Measurements from ENCODE around the gene SULT1C4.
"Not testable (repeated sequence)": the region's sequence is repeated elsewhere in the genome, so short reads cannot be mapped to it uniquely, and the experiment has no call there.

Gene SULT1C4

GRCh38 chr2:108377815-108378630, at the start of gene SULT1C4:
Gene SULT1C4 (plus strand): TSS chr2:108377954. CDS start chr2:108378338, 384 bp downstream.
- no peak for DNase-seq (ENCODE audit: low spot score)

GRCh38 chr2:108329771-108330170, 48.0 kb upstream of the SULT1C4 start:
- no peak for DNase-seq (ENCODE audit: low spot score)

DNA sequence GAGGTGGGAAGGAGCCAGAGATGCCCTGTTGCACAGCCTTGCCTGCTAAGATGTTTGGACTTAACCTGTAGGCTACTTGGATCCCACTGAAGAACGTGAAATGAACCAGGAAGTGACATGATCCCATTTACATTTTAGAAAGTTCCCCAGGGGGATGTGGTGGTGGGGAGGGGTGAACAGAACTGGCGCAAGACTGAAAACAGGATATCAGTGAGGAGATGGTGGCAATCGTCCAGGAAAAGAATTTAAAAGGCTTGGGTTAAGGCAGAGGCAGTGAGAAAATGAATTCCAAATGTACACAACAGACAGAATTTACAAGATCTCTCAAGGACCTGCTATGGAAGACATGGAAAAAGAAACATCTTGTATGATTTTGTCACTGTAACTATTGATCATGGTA, 46.8 kb upstream of the SULT1C4 start:
- no peak for DNase-seq (ENCODE audit: low spot score)

GRCh38 chr2:108345951-108346350, 31.8 kb upstream of the SULT1C4 start:
- no peak for DNase-seq (ENCODE audit: low spot score)

DNA sequence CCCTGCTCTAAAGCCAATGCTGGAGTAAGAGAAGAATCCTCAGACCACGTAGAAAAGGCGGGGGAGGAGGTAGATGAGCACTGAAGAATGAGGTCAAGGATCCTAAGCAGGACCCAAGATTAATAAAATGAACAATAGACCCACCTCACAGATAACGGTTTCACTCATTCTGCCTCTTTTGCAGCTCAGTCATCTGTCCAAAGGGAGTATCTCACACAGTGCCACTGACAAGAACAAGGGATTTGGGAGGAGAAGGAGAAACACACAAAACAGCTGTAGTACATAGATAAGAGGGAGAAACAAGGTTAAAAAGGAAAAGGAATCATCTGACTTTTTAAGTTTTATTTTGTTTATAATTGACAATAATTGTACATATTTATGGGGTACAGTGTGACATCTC, 30.9 kb upstream of the SULT1C4 start:
- DNase-seq (ENCODE audit: low spot score) = no peak

DNA sequence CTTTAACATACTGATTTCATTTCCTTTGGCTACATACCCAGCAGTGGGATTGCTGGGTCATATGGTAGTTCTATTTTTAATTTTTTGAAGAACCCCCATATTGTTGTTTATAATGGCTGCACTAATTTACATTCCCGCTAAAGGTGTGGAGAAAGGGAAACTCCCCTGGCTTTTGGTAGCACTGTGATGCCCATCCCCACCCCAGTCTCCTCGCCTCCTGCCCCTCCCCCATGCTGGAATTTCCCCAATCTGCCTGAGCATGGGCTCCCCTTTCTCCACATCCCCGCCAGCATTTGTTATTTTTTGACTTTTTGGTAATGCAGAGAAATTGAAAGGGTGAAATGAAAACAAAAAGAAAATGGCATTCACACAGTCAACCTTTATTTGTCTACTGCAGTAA, 30.0 kb upstream of the SULT1C4 start:
- DNase-seq (ENCODE audit: low spot score) = no peak

DNA sequence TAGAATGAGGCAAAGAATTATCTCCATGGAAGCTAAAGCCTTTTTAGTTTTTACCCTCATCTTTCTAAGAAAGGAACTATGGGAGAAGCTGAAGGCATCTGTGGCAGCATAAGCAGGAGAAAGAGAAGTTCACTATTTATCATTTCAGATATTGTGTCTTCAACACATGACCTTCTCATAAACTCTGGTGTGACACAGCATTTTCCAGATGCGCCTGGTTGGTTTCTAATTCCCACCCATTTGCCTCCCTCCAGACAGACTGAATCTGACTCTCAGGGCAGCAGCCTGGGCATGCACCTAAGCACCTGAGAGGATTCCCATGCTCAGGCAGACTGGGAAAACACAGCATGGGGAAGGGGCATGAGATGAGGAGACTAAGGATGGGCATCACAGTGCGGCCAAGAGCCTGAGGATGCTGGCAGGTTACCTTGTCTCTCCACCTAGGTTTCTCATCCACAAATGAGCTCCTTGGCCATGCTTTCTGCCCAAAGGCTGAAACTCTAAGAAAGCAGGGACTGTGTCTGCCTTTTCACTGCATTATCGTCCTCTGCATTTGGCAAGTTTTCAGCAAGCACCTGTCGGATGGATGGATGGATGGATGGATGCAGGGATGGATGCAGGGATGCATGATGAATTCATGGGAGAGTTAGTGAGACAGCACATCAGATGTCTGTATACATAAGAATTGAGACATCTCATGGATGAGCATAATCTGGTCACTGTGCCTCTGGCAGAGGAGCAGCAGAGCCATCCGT, 28.8 kb upstream of the SULT1C4 start:
- DNase-seq (ENCODE audit: low spot score) = no peak

GRCh38 chr2:108349571-108349928, 28.2 kb upstream of the SULT1C4 start:
- DNase-seq (ENCODE audit: low spot score) = no peak

DNA sequence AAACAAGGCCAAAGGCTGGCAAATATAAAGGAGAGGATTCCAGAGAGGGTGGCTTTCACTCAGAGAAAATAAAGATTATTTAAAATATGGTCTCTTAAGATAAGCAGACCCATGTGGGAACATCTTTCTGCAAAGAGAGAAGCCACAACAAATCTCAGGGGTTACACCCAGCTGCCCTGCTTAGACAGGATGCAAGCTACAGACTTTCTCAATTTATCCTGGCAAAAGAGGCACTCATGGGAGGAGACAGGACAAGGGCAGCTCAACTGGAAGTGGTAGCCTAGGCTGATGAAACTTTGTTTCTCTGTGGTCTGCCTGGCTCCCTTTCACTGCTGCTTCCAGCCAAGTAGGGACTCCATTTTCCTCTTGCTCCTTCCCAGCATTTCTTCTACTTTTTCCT, 25.9 kb upstream of the SULT1C4 start:
- DNase-seq (ENCODE audit: low spot score) = no peak

DNA sequence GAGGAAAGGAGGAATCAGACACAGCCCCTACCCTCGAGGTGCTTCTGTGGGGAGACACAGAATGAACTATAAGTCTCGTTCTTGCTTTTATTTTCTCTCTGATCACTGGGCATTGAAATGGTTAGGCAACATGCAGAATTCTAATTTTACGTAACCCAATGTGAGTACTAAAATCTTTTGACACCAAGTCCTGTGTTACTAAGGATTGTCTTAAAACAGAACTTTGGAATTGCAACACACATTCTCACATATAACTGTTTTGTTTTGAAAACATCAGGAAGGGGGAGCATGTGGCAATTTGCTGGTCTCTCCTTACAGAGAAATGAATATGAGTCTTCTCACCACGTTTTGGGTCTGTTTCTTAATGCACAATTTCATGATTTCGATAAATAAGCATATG, 23.6 kb upstream of the SULT1C4 start:
- no peak for DNase-seq (ENCODE audit: low spot score)

DNA sequence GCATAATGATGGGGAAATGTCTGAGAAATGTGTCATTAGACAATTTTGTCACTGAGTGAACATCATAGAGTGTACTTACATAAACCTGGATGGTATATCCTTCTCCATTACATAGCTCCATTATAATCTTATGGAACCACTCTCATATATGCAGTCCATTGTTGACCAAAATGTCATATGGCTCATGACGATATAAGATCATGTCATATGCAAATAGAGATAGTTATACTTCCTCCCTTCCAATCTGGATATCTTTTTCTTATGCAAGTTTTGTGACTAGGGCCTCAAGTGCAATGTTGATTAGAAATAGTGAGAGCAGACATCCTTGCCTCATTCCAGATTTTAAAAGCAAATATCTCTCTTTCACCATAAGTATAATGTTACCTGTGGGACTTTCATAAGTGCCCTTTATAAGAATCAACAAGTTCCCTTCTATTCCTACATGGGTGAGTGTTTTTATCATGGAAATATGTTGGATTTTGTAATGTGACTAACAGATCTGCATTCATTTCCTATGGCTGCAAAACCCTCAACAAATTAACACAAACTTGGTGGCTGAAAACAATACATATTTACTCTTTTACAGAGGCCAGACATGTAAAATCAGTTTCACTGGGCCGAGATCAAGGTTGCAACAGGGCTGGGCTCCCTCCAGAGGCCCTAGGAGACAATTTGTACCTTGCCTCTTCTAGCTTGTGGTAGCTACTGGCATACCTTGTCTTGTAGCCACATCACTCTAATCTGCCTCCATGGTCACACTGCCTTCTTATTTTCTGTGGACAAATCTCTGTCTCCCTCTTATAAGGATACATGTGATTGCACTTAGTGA, 21.6 kb upstream of the SULT1C4 start:
- no peak for DNase-seq (ENCODE audit: low spot score)

DNA sequence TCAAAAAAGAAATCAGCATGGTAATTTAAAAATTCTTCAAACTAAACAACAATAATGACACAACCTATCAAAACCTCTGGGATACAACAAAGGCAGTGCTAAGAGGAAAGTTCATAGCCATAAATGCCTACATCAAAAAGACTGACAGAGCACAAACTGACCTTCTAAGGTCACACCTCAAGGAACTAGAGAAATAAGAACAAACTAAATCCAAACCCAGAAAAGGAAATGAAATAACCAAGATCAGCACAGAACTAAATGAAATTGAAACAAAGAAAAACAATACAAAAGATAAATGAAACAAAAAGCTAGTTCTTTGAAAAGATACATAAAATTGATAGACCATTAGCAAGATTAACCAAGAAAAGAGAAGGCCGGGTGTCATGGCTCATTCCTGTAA, 18.4 kb upstream of the SULT1C4 start:
- DNase-seq (ENCODE audit: low spot score) = not testable (repeated sequence)

DNA sequence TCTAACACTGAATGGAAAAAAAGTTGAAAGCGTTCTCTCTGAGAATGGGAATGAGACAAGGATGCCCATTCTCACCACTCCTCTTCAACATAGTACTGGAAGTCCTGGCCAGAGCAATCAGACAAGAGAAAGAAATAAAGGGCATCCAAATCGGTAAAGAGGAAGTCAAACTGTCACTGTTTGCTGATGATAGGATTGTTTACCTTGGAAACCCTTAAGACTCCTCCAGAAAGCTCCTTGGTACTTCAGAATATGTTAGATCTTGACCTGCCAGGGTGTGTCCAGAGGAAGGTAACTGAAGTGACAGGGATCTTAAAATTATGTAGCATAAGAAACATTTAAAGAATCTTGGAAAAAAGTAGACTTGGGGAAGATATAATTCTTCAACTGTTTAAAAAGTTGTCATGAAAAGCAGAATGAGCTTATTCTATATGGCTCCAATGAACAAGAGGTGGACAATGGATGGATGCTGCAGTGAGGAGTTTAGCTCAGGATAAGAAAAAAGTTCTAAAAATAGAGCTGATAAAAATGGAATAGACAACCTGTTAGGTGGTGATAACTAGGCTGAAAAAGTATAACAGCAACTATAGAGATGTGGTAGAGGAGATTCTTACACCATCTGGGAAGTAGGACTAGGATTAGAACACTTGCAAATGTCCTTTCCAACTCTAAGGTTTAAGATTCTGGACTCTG, 16.8 kb upstream of the SULT1C4 start:
- DNase-seq (ENCODE audit: low spot score) = no peak

- no peak for DNase-seq (ENCODE audit: low spot score)
Measured at GRCh38 chr2:108363024-108363907, 14.5 kb upstream of the SULT1C4 start.

DNA sequence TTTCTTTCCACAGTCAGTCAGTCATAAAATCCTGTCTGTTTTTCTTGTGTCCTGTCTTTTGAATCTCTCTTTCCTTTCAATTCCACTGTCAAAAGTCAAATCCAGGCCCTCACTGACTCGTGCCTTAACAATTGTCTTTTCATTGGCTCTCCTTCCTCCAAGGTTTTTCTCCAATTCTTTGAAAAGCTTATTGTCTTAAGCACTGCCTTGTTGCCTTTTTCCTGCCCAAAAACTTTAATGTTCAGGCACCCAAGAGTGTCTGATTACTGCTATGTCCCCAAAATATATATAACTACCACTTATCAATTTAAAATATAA, 13.9 kb upstream of the SULT1C4 start:
- no peak for DNase-seq (ENCODE audit: low spot score)

- no peak for DNase-seq (ENCODE audit: low spot score)
Measured at GRCh38 chr2:108364676-108365297, 13.0 kb upstream of the SULT1C4 start.

DNA sequence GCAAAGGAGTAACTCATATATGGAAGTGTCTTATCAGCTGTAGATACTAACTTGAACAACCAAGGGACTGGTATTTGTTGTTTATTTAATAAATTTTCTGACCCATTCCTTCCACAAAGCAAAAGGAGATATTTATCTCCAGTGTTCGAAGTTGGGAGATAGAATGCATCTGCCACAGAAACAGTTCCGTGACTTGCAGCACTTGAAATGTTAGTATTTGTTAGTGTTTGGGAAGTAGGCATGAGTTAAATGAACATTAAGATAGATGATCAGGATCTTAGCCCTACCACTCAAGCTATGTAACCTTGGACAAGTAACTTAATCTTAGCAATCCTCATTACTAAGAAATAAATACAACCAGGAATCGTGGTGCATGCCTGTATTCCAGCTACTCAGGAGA, 12.1 kb upstream of the SULT1C4 start:
- no peak for DNase-seq (ENCODE audit: low spot score)

DNA sequence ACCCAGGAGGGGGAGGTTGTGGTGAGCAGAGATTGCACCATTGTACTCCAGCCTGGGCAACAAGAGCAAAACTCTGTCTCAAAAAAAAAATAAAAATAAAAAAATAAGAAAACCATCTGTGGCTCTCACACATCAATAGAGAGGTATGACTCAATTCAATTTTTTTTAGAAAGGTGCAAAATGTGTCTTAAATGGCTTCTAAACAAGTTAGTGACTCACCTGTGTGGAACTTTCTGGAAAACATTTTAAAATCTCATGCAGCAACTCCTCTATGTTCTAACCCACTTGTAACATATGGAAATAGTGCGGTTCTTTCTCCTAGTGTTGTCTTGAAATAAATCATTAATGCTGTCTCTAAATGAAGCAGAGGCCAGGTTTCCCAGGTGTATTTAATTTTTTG, 10.7 kb upstream of the SULT1C4 start:
- DNase-seq (ENCODE audit: low spot score) = no peak

DNA sequence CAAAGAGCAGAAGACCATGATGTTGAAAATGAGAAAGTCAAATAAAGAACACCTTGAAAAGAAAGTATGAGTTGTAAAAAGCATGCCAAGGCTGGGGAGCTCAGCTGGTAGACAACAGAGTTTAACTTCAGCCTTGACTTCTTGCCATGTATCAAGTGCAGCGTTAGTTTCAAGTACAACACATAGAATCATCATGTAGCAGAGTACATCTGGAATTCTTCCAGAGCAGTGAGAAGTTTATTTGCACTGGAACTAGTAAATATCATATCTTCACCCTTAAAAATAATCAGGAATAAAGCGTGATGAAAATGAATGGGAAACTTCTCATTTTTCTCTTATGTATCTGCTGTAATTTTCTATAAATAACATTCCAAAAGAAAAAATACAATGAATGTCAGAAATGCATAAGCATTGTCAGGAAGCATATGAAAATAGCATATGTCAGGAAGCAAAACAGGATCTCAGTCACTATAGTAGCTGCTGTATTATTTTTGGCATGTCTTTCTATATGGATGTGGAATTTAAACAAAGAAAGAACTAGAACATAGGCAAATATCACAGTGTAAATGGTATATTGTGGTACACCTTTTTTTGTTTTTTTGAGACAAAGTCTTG, 10.1 kb upstream of the SULT1C4 start:
- no peak for DNase-seq (ENCODE audit: low spot score)

DNA sequence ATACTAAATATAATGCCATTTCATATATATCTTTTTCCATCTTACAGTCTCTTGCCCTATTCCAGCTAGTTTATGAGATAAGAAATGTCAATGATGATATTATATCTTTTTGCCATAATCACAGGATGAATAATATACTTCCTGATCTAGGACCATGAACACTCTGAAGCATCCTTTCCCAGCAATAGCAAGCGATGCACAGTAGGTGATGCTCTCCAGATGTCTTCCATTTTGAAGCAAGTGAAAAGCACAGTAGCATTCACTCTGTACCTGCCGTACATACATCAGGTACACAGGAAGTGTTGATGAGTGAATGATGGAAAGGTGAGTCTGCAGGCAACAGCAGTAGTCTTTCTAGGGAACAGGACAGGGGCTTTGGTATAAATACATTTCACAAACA, 8.6 kb upstream of the SULT1C4 start:
- no peak for DNase-seq (ENCODE audit: low spot score)
